ENCODE results near the gene OR10K1. TPM values are rescaled to one million over a fixed set of nuclear protein-coding genes. Genes with fewer than 3 reads are reported as not detected.

Gene OR10K1, protein sequence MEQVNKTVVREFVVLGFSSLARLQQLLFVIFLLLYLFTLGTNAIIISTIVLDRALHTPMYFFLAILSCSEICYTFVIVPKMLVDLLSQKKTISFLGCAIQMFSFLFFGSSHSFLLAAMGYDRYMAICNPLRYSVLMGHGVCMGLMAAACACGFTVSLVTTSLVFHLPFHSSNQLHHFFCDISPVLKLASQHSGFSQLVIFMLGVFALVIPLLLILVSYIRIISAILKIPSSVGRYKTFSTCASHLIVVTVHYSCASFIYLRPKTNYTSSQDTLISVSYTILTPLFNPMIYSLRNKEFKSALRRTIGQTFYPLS
- not detected for total RNA-seq

DNA sequence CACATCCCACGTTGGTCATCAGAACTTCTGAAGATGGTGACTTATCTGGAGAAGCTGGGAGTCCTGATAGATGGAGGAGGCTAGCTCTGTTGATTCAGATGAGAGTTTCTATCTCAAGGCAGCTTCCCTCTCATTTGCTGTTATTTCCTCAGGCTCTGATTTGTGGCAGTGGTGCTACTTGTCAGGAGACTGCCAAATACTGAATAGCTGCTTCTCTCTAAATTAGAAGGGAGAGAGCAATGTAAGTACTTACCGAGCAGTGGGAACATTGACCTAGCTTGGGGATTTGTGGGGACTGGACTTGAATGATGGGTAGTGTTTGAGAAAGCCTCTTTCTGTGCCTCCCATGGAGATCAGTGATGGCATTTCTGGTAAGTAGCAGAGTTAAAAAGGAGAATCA is at the start of gene OR10K1:
Gene OR10K1 (plus strand): TSS at position 301 of the 400 bp plus-strand sequence. CDS start 3,728 bp downstream, outside the sequence.
- intact Hi-C loops (cut with DNase I), result no loop called here
- TF ChIP-seq, protein P1, sequence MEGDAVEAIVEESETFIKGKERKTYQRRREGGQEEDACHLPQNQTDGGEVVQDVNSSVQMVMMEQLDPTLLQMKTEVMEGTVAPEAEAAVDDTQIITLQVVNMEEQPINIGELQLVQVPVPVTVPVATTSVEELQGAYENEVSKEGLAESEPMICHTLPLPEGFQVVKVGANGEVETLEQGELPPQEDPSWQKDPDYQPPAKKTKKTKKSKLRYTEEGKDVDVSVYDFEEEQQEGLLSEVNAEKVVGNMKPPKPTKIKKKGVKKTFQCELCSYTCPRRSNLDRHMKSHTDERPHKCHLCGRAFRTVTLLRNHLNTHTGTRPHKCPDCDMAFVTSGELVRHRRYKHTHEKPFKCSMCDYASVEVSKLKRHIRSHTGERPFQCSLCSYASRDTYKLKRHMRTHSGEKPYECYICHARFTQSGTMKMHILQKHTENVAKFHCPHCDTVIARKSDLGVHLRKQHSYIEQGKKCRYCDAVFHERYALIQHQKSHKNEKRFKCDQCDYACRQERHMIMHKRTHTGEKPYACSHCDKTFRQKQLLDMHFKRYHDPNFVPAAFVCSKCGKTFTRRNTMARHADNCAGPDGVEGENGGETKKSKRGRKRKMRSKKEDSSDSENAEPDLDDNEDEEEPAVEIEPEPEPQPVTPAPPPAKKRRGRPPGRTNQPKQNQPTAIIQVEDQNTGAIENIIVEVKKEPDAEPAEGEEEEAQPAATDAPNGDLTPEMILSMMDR (IDR thresholded peaks at IDR 0.05), result no peak
- no peaks in the 10 kb centered on the region for H3K9me3 ChIP-seq

DNA sequence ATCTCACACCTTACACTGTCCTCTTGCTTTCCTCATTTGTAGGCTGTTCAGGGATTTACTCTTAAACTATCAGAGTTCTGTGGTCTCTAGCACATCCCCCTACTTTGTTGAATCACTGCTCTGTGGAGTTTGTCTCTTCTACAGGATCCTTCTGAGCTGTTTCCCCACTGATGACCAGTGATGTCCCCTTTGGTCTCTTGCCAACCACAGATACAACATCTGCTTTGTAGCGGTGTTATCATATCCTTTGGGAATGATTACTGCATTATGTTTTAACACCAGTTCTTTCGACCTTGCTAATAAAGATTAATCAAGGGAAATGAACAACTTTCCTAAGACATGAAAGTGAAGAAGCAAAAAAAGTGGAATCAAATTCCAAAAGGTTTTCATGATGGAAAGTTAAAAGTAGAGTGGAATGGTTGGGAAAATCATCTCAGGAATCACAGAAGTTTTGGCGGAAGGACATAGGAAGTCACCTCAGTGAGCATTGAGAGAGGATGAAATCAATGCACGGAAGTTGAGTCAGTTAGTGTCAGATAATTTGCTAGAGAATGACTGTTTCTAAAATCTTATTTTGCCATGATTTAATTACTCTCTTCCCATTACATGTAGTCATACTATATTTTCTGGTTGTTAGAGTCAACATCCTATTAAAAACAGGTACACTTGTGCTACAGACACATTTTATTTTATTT is 46.8 kb upstream of the OR10K1 start:
- Histone ChIP-seq H3K36me3 (no peaks in the 10 kb centered on the region), H3K27ac (no peak overlapping the region), H3K27me3 (no peaks in the 10 kb centered on the region), H3K4me3 (no peak overlapping the region), H3K4me1 (no peaks in the 10 kb centered on the region), H3K9me3 (no peaks in the 10 kb centered on the region)
- no peak for DNase-seq (ENCODE audit: low spot score in 2 of 2)
- TF ChIP-seq, protein P1 (IDR thresholded peaks at IDR 0.05), result no peak
- intact Hi-C loops (cut with DNase I), result no loop called here

More for the DNA sequence above, at the start of gene OR10K1:
- Histone ChIP-seq H3K4me1 (no peaks in the 10 kb centered on the region), H3K36me3 (no peaks in the 10 kb centered on the region), H3K4me3 (no peak within 1 kb of the TSS), H3K27ac (no peak within 1 kb of the TSS), H3K27me3 (no peaks in the 10 kb centered on the region)
- DNase-seq (ENCODE audit: low spot score in 2 of 2), result no peak

DNA sequence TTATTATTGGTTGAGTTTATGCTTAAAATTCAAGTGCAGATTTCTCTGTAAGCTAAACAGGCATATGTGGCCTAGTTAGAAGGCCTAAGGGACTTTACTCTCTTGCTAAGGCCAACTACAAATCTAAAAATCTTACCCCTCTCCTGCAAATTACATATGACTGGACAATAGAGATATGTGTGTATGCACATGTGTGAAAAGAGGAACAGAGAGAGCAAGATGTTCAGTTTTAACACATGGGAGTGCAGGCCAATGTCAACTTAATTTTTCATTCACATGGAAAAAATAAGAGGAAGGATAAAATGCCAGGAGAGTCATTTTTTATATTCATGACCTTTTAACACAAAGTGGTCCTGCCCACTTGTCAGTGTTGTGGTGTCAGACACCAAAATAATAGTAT is 44.0 kb upstream of the OR10K1 start:
- Histone ChIP-seq H3K36me3 (no peaks in the 10 kb centered on the region), H3K4me3 (no peak overlapping the region), H3K27me3 (no peaks in the 10 kb centered on the region), H3K4me1 (no peaks in the 10 kb centered on the region), H3K9me3 (no peaks in the 10 kb centered on the region), H3K27ac (no peak overlapping the region)
- no peak for DNase-seq (ENCODE audit: low spot score in 2 of 2)
- intact Hi-C loops (cut with DNase I), result no loop called here
- TF ChIP-seq, protein P1 (IDR thresholded peaks at IDR 0.05), result no peak

DNA sequence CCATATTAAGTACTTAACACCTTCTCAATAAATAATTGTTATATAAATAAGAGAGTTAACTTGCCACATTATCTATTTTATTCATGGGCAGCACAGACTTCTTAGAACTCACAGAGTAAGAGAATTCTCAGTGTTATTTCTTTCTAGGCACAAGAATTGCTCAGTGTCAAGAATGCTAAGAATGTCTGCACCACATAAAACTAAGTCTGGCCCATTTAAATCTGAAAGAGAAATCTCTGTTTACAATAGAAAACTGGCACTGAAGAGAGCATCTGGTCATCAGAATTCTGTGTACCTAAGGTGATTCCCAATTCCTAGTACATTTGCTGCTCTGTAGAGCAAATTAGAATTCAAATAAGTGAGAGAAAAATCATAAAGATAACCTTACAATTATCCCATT is 39.4 kb upstream of the OR10K1 start:
- H3K9me3 ChIP-seq, result no peaks in the 10 kb centered on the region
- no peak overlapping the region for H3K4me3 ChIP-seq
- no peaks in the 10 kb centered on the region for H3K4me1 ChIP-seq
- no peak overlapping the region for H3K27ac ChIP-seq
- no peak for DNase-seq (ENCODE audit: low spot score in 2 of 2)
- H3K36me3 ChIP-seq, result no peaks in the 10 kb centered on the region
- H3K27me3 ChIP-seq, result peaks cover 4% of the 10 kb centered on the region
- TF ChIP-seq, protein P1 (IDR thresholded peaks at IDR 0.05), result no peak
- intact Hi-C loops (cut with DNase I), result loop anchor here (5.0 kb wide), 1 partner anchor 170 kb away; no protein-coding TSS in a partner anchor

DNA sequence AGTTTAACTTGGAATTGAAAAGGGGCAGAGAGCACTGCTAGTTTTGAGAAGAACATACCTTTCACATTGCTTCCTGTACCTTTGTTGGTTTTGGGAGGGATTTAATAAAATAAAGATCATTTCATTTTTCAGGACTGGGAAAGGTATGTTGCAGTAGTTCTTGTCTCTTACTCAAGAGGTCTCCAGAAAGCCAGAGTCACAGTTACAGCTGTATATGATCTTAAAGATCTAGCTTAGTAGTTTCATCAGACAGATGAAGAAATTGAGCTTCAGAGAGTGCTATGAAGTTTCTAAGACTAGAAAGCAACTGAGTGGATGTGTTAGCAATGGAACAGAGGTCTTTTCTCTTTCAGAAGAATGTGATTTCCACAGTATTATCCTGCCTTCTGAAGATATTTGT is 36.6 kb upstream of the OR10K1 start:
- Histone ChIP-seq H3K27ac (no peak overlapping the region), H3K4me1 (no peaks in the 10 kb centered on the region), H3K4me3 (no peak overlapping the region), H3K27me3 (peaks cover 4% of the 10 kb centered on the region), H3K9me3 (no peaks in the 10 kb centered on the region), H3K36me3 (no peaks in the 10 kb centered on the region)
- no peak for DNase-seq (ENCODE audit: low spot score in 2 of 2)
- intact Hi-C loops (cut with DNase I), result no loop called here
- TF ChIP-seq, protein P1 (IDR thresholded peaks at IDR 0.05), result no peak

Measured in ascending aorta (tissue), 2 donors.